ENCODE measurements around the gene RPS15A.
"Not testable (repeated sequence)": the region's sequence is repeated elsewhere in the genome, so short reads cannot be mapped to it uniquely, and the experiment has no call there.

Gene RPS15A

DNA sequence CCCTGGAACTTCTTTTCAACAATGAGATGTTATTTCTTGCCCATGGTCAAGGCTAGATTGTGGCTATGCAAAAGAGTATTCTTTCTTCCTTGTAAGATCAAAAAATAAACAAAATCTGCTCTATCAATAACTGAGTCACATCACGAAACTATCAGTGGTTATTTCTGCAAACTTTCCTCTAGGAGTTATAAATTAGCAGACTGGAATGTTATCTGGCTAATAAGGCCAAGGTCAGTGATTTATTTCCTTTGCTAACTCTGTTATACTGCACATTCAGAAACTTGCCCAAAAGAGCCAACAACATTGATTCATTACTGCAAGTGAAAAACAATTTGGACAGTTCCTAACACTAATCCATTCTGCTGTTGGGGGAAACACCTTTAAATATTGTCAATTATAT is 6.2 kb upstream of the RPS15A start:
- no peak for DNase-seq (ENCODE audit: low spot score)

DNA sequence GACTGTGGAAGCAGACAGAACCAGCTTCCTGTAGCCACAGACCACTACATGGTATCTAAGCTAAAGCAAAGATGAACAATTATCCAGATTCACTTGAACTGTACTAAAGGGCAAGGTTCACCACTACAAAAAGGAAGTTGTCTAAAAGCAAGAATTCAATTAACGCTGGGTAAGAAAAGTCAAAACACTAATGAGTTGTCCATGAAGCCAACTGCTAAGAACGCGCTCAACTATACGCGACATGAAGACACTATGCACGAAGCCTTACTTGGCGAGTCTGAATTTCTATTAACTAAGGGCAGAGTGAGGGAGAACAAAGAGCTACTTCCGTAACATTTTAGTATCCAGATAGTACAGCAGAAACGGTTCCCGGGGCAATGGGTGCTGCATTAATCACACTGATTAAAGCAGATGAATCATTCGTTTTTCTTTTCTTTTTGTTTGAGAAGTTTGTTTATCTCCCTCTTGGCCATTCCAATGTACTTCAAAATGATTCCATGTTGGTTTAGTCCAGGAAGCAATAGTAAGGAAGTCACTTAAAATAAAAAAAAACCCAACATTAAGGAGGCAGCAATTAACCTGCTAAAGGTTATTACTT is 2.8 kb upstream of the RPS15A start:
- DNase-seq (ENCODE audit: low spot score) = no peak

DNA sequence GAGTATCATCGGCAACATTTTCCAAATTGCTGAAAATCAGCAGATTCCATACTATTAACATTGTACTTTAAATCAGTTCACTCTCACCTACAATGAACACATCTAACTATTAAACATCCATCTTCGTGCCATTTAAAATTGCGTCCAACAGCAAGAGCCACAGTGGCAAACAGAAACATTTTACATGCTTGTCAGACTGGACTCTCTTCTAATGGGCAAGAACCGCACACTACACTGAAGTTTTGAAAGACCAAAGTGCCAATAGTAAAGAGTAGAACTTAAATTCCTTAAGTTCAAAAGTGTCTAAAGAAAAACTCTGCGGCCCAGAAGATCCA is 652 bp downstream of the RPS15A start:
- no peak for DNase-seq (ENCODE audit: low spot score)

DNA sequence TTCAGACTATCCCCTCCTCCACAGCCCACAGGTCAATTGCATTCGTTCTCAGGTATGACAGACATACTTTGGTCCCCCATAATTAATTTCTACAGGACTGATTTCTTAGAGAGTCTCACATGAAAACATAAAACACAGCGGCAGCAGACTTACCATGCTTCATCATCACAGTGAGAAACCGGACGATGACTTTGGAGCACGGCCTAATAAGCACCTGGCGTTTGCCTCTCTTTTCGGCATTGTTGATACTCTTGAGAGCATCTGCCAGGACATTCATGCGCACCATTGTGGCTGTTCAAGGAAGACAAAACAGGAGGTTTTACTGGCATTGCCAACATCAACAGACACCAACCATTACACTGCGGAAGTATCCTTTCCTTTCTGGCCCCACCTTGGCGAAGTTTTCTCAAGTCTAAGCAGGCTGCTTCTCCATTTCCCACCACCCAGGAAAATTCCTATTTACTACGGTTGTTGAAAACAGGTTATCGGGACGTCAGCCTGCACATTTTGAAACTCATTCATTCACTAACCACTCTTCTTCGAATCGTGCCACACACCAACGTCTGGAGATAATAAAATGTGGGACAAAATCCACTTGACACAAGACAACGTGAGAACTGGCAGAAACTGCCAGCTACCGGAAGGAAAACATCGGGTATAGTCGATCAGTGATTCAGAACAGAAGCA is 1.2 kb downstream of the RPS15A start:
- peak; percentile 14 for DNase-seq (ENCODE audit: low spot score)

- no peak for DNase-seq (ENCODE audit: low spot score)
Observed at GRCh38 chr16:18784917-18785623, 5.1 kb downstream of the RPS15A start.

- DNase-seq (ENCODE audit: low spot score) = no peak
Observed at GRCh38 chr16:18783430-18784341, 6.4 kb downstream of the RPS15A start.

GRCh38 chr16:18782697-18783429 is 7.3 kb downstream of the RPS15A start:
- DNase-seq (ENCODE audit: low spot score) = no peak

GRCh38 chr16:18781232-18781631 is 8.9 kb downstream of the RPS15A start:
- DNase-seq (ENCODE audit: low spot score) = not testable (repeated sequence)

DNA sequence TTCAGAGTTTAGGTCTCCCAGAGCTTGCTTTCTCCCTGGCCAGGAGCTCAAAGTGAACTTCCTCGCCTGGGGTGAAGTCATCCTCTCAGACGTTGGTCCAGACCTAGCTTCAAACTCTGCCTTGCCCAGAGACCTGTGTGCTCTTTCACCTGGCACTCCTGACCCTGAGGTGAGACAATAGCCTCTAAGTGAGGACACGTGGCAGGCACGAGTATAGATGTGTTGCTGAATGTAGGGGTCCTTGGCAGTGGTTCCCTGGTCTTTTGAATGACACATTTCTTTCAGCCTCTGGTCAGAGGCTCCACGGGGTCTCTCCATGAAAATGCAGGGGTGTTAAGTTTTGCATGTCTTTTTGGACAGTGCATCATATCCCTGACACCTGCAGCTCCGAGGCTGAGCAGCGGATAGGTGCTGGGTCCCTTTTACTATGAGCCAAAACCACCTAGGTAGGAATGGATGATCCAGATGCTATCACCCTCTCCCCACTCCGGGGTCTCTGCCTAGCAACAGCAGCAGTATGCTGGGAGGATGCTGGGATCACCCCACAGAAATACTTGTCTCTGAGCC is 9.6 kb downstream of the RPS15A start:
- DNase-seq (ENCODE audit: low spot score) = not testable (repeated sequence)

- not testable (repeated sequence) for DNase-seq (ENCODE audit: low spot score)
Observed at GRCh38 chr16:18777664-18778063, 12.5 kb downstream of the RPS15A start.

GRCh38 chr16:18776334-18776733 is 13.8 kb downstream of the RPS15A start:
- not testable (repeated sequence) for DNase-seq (ENCODE audit: low spot score)

- not testable (repeated sequence) for DNase-seq (ENCODE audit: low spot score)
Observed at GRCh38 chr16:18774651-18775050, 15.5 kb downstream of the RPS15A start.

- DNase-seq (ENCODE audit: low spot score) = not testable (repeated sequence)
Observed at GRCh38 chr16:18772171-18772570, 18.0 kb downstream of the RPS15A start.

DNA sequence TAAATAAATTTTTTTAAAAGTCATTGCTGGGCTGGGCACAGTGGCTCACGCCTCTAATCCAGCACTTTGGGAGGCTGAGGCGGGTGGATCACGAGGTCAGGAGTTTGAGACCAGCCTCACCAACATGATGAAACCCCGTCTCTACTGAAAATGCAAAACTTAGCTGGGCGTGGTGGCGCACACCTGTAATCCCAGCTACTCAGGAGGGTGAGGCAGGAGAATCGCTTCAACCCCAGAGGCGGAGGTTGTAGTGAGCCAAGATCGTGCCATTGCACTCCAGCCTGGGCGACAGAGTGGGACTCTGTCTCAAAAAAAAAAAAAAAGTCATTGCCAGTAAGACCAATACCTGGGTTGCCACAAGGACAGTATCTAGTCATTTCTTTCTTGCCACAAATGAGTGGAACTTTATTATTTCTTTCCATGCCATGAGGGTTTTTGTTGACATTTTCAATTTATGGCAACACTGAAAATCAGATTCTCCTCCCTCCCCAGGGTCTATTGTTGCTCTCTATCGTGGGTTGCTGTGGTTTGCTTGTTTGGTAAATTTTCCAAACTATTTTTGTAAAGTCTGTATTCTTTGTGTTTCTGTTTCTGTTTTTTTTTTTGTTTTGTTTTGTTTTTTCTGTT is 19.7 kb downstream of the RPS15A start:
- not testable (repeated sequence) for DNase-seq (ENCODE audit: low spot score)

GRCh38 chr16:18767217-18767616 is 22.9 kb downstream of the RPS15A start:
- DNase-seq (ENCODE audit: low spot score) = not testable (repeated sequence)

DNA sequence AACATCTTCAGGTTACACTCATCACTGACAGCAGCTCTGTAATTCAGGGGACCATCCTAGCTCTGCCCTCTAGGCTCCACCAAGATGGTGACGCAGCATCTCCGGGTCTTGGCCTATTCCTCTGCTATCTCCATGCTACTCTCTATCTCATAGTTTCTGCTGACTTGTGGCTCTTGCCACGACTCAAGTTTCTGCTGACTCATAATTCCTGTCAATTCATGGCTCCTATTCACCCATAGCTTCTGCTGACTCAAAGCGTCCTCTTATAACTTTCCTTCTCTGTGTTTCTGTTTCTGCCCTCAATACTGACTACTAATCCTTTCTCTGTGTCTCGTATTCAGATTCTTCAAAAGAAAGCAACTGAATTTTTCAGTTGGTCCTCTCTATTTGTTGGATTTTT is 27.4 kb downstream of the RPS15A start:
- DNase-seq (ENCODE audit: low spot score) = not testable (repeated sequence)

DNA sequence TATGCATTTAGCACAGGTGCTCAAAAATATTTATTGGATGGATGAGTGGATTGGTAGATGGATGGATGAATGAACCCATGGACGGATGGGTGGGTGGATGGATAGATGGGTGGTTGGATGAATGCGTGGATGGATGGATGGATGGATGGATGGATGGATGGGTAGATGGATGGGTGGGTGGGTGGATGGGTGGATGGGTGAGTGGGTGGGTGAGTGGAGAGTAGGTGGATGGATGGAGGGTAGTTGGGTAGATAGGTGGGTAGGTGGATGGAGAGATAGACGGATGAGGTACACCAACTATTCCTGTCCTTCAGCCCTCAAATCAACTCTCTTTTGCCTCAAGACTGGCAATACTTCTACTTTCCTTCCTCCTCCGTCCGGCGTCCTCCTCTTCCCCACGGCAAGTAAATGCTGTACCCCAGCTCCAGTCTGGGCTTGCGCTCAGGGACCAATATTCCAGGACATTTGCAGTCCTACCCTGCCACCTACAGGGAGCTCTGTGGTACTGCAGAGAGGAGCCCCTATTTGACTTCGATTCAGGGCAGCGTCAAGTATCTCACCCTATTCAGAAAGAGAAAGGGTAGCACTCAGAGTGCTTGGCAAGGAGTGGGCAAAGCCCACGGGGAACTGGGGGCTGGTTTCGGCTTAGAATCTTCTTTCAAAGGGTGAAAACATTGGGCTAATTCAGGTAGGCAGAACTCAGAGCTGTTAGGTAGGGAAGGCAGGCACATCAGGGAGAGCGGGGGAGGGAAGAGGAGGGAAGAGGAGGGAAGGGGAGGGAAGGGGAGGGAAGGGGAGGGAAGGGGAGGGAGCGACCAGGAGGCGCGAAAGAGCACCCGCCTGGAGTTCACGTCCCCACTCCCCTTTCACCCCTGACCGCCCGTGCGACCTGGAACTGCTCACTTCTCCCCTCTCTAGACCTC is 30.3 kb downstream of the RPS15A start:
- DNase-seq (ENCODE audit: low spot score) = not testable (repeated sequence)

GRCh38 chr16:18757960-18758660 is 32.0 kb downstream of the RPS15A start:
- DNase-seq (ENCODE audit: low spot score) = not testable (repeated sequence)

DNA sequence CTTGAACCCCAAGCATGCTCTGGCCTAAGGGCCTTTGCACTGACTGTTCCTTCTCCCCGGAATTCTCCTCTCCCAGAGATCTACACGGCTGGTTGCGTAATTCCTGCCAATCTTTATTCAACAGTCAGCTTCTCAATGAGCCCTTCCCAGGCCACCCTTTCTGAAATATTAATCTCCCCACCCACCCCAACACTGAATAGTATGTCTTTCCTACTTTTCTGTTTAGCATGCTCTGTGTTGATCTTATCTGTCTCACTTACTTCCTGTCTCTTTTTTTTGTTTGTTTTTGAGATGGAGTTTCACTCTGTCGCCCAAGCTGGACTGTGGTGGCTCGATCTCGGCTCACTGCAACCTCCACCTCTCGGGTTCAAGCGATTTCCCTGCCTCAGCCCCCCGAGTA is 33.5 kb downstream of the RPS15A start:
- DNase-seq (ENCODE audit: low spot score) = not testable (repeated sequence)

All from AG08395 (cell line).